ENCODE measurements around the gene SGMS1.

GRCh38 chr10:50605951-50606270, 17.8 kb downstream of the SGMS1 start:
- TF ChIP-seq POLR2A (IDR thresholded peaks at IDR 0.05; ENCODE audit: low read length) (no peak), GATA1 (IDR thresholded peaks at IDR 0.05; ENCODE audit: low read depth, low read length) (no peak)
